A549 treated with DMSO at 1 μM for 4 hours (cell line): ENCODE results near the gene ZNF521. TPM values are rescaled to one million over a fixed set of nuclear protein-coding genes. Genes with fewer than 3 reads are reported as not detected.

Source experiments
- total RNA-seq: library from RNA; stranded (reverse); fragments of 200-300 nt; extraction: Qiagen RNA extraction; gene quantifications from 5 replicates; pipeline ENCODE4 v1.2.3, GENCODE V29; 2022; ENCODE audit warnings: low read depth

The ZNF521 gene
- not detected in 5 replicates for total RNA-seq

GRCh38 chr18:25351777-25352628 lies at the start of gene ZNF521:
Gene ZNF521 (minus strand): TSS chr18:25352166. CDS start chr18:25350946, 1,220 bp downstream.

